HepG2 (cell line): ENCODE data around the gene YAP1.

ENCODE experiments used
- MXD4 ChIP-seq: IDR thresholded peaks from 2 replicates; pipeline ENCODE4 v1.6.1; 2016; ENCODE audit warnings: mild to moderate bottlenecking, missing biosample characterization, missing genetic modification reagents
- NFE2 ChIP-seq: sonication (generic); formaldehyde crosslinking; IDR thresholded peaks from 2 replicates; pipeline ENCODE4 v1.4.0; 2020; ENCODE audit warnings: missing genetic modification reagents
- ZNF276 ChIP-seq: sonication (generic); formaldehyde crosslinking; IDR thresholded peaks from 2 replicates; pipeline ENCODE4 v1.4.0; 2020; ENCODE audit warnings: mild to moderate bottlenecking, low read depth, missing genetic modification reagents
- TF ChIP-seq, protein P1 (sequence below): sonication (generic); formaldehyde crosslinking; IDR thresholded peaks from 2 replicates; pipeline ENCODE4 v1.8.1; 2022; ENCODE audit warnings: low read depth, mild to moderate bottlenecking, missing genetic modification reagents

DNA sequence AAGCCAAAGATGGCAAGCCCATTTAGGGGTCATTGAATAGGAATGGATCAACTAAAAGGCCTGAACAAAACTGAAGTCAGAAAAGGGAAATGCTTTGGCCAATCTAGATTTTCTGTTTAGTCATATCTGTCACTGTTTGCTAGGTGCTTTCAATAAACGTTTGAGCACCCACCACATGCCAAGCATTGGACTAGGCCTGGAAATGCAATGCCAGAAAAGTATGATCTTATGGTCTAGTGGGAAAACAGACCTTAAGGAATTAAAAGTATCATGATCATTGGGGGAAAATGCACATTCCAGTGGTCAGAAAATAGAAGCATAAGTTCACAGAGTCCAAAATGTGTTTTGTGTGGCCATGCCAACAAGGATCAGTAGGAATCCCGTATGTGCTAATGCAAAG, 130.3 kb downstream of the YAP1 start:
- TF ChIP-seq MXD4 (CRISPR knock-in tag) (no peak), NFE2 (CRISPR knock-in tag) (no peak), ZNF276 (no peak)
- TF ChIP-seq, protein P1, sequence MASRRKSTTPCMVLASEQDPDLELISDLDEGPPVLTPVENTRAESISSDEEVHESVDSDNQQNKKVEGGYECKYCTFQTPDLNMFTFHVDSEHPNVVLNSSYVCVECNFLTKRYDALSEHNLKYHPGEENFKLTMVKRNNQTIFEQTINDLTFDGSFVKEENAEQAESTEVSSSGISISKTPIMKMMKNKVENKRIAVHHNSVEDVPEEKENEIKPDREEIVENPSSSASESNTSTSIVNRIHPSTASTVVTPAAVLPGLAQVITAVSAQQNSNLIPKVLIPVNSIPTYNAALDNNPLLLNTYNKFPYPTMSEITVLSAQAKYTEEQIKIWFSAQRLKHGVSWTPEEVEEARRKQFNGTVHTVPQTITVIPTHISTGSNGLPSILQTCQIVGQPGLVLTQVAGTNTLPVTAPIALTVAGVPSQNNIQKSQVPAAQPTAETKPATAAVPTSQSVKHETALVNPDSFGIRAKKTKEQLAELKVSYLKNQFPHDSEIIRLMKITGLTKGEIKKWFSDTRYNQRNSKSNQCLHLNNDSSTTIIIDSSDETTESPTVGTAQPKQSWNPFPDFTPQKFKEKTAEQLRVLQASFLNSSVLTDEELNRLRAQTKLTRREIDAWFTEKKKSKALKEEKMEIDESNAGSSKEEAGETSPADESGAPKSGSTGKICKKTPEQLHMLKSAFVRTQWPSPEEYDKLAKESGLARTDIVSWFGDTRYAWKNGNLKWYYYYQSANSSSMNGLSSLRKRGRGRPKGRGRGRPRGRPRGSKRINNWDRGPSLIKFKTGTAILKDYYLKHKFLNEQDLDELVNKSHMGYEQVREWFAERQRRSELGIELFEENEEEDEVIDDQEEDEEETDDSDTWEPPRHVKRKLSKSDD (CRISPR knock-in tag): no peak
